ENCODE measurements around the gene ANGPT4.

ANGPT4 gene

DNA sequence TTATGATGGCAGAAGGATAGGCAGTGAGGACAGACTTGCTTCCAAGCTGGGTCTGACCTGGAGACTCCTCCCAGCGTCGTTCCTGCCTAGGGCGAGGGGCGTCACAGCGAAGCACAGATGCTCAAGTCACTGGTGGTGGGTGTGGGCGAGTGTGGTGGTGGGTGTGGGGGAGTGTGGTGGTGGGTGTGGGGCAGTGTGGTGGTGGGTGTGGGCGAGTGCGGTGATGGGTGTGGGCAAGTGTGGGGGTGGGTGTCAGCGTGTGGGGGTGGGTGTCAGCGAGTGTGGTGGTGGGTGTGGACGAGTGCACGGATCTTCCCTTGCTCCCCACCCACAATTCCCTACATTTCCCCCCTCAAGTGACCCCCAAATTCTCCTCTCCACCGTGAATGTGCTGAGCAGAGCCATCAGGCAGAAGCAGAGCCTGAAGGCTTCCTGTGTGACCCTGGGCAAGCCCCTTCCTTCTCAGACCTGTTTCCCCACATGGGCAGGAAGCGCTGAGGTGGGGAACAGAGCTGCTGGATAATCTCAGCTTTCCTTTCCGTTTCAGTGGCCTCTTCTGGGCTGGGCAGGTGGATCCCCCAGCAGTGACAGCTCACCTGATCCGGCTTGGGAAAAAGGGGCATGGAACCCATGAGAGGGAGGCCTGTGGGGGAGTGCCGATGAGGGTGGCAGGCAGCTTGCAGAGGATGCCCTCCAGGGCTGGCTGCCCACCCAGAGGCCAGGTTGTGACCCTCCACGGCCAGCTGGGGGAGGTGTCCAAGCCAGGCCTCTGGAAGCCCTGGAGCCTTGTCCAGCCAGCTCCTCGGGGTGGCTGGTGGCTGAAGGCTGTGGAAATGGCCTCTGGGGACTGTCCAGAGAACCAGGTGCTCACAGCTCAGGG, 43.0 kb upstream of the ANGPT4 start:
- H3K4me3 ChIP-seq (ENCODE audit: low read length) = no peak overlapping the region
- TF ChIP-seq, protein P1, sequence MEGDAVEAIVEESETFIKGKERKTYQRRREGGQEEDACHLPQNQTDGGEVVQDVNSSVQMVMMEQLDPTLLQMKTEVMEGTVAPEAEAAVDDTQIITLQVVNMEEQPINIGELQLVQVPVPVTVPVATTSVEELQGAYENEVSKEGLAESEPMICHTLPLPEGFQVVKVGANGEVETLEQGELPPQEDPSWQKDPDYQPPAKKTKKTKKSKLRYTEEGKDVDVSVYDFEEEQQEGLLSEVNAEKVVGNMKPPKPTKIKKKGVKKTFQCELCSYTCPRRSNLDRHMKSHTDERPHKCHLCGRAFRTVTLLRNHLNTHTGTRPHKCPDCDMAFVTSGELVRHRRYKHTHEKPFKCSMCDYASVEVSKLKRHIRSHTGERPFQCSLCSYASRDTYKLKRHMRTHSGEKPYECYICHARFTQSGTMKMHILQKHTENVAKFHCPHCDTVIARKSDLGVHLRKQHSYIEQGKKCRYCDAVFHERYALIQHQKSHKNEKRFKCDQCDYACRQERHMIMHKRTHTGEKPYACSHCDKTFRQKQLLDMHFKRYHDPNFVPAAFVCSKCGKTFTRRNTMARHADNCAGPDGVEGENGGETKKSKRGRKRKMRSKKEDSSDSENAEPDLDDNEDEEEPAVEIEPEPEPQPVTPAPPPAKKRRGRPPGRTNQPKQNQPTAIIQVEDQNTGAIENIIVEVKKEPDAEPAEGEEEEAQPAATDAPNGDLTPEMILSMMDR (IDR thresholded peaks at IDR 0.05; ENCODE audit: insufficient read depth, low read depth, low read length, missing control alignments) = no peak
- no peak for DNase-seq (ENCODE audit: low read depth)

DNA sequence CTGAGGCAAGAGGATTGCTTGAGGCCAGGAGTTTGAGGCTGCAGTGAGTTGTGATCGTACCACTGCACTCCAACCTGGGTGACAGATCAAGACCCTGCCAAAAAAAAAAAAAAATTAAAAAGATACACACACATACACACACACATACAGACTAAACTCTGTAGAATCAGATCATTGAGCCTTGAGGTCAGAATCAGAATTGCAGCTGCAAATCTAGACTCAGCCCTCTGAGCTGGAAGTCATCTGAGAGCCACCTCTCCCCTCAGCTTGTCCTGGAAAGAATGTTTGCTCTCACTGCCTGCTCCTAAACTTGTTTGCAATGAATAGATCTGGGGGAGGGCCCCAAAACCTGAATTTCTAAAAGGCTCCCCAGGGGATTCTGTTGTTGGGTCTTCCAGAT, 41.4 kb upstream of the ANGPT4 start:
- no peak for DNase-seq (ENCODE audit: low read depth)
- no peak overlapping the region for H3K4me3 ChIP-seq (ENCODE audit: low read length)
- TF ChIP-seq, protein P1 (IDR thresholded peaks at IDR 0.05; ENCODE audit: insufficient read depth, low read depth, low read length, missing control alignments) = peak; percentile 12

DNA sequence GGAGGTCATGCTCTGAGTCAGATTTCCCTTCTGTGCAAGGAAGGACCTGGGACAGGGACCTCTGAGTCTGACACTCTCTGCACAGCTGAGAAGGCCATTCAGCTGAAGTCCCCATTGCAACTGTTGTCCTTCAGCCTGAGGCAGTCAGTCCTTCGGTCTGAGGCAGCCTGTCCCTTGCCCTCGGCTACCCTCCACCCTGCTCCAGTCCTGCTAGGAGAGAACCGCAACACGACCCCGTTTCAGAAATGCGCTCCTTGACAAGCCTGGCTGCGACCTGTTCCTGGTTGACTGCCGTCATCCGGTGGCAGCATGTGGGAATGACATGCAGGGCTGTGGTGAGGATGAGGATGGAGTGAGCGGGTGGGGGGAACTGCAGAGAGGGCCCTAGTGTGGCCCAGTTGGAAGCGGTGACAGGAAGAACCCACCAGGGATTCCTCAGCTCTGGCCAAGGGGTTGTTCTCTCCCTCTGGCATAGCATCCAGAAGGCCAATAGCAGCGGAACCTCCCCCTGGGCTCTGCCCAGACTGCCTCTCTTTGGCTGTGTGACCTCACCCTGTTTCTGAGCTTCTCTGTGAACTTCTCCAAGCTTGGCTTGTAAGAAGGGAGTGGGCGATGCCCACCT, 40.3 kb upstream of the ANGPT4 start:
- peak; percentile 61 for DNase-seq (ENCODE audit: low read depth)
- TF ChIP-seq, protein P1 (IDR thresholded peaks at IDR 0.05; ENCODE audit: insufficient read depth, low read depth, low read length, missing control alignments) = peak; percentile 99
- no peak overlapping the region for H3K4me3 ChIP-seq (ENCODE audit: low read length)

DNA sequence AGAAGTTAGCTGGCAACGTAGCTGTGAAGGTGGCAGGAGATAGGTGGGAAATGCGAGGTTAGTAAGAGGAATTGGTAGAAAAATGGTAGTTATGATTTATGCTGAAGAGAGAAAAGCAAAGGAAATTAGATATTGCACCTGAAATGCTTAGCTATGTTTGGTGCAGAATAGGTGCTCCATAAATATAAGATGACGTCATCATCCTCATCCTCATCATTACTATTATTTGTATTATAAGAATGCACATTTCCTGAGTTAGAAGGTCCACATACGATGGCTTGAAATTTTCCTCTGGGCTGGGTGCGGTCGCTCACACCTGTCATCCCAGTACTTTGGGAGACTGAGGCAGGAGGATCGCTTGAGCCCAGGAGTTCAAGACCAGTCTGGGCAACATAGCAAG, 39.5 kb upstream of the ANGPT4 start:
- H3K4me3 ChIP-seq (ENCODE audit: low read length) = no peak overlapping the region
- TF ChIP-seq, protein P1 (IDR thresholded peaks at IDR 0.05; ENCODE audit: insufficient read depth, low read depth, low read length, missing control alignments) = no peak
- DNase-seq (ENCODE audit: low read depth) = no peak

DNA sequence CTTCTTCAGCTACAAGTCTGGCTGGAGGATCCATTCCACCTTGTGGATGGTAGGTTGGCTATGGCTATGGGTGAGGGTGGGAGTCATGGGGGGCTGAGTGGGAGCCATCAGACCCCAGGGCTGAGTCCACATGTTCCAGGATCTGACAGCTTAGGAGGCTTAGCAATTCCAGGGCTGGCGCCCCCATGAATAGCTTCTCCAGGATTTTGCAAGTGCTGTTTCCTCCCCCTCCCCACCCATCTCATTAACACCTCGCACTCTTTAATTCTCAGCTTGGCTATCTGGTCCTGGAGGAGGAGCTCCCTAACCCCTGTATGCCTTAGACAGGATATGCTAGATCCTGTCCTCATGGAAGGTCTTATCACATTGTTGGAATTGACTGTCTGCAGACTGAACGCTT, 39.0 kb upstream of the ANGPT4 start:
- no peak overlapping the region for H3K4me3 ChIP-seq (ENCODE audit: low read length)
- TF ChIP-seq, protein P1 (IDR thresholded peaks at IDR 0.05; ENCODE audit: insufficient read depth, low read depth, low read length, missing control alignments) = no peak
- DNase-seq (ENCODE audit: low read depth) = no peak

DNA sequence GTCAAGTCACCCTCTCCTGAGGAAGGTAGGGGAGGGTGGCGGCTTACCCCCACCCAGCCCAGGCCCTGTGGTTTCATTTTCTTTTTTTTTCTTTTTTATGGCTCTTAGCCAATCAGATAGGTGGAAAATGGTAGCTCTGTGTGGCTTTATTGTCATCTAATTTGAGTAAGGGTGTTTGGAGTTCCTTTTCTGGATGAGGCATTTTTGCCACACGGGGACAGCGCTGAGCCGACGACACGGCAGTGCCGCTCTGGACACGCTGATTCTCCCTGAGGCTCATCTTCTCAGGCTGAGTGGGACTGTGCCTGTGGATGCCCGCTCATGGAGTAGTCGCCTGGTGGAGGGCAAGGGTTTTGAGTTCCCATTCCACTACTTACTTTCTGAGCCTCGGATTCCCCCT, 37.6 kb upstream of the ANGPT4 start:
- no peak overlapping the region for H3K4me3 ChIP-seq (ENCODE audit: low read length)
- TF ChIP-seq, protein P1 (IDR thresholded peaks at IDR 0.05; ENCODE audit: insufficient read depth, low read depth, low read length, missing control alignments) = peak; percentile 54
- peak; percentile 28 for DNase-seq (ENCODE audit: low read depth)

Data from epithelial cell of esophagus (primary cell).